NCI-H2196 (cell line): ENCODE data around the gene ATRIP.

ENCODE experiments used
- DNase-seq: peaks from one replicate; lab custom pipeline; 2025; ENCODE audit not compliant: unreplicated experiment; lab: John Stamatoyannopoulos, UW

The ATRIP gene

GRCh38 chr3:48423241-48423882 lies 23.2 kb upstream of the ATRIP start:
- no peak for DNase-seq

GRCh38 chr3:48423883-48424695 lies 22.4 kb upstream of the ATRIP start:
- DNase-seq, result no peak

GRCh38 chr3:48425281-48425812 lies 21.2 kb upstream of the ATRIP start:
- DNase-seq, result no peak

- DNase-seq, result no peak
Observed at GRCh38 chr3:48426401-48426909, 20.1 kb upstream of the ATRIP start.

GRCh38 chr3:48426944-48427629 lies 19.4 kb upstream of the ATRIP start:
- DNase-seq, result no peak

- DNase-seq, result no peak
Observed at GRCh38 chr3:48427630-48427962, 18.9 kb upstream of the ATRIP start.

- DNase-seq, result no peak
Observed at GRCh38 chr3:48428088-48428571, 18.4 kb upstream of the ATRIP start.

GRCh38 chr3:48428572-48429316 lies 17.8 kb upstream of the ATRIP start:
- no peak for DNase-seq

GRCh38 chr3:48429317-48429959 lies 17.1 kb upstream of the ATRIP start:
- DNase-seq, result peak; percentile 62

- peak; percentile 59 for DNase-seq
Observed at GRCh38 chr3:48429960-48430707, 16.4 kb upstream of the ATRIP start, which contains the start of gene PLXNB1. PLXNB1 (minus strand) TSS chr3:48430086; CDS start chr3:48424611, 5,475 bp downstream.

- no peak for DNase-seq
Observed at GRCh38 chr3:48430708-48431101, 15.8 kb upstream of the ATRIP start.

- DNase-seq, result no peak
Observed at GRCh38 chr3:48431224-48432029, 15.1 kb upstream of the ATRIP start.

GRCh38 chr3:48432411-48433371 lies 13.8 kb upstream of the ATRIP start:
- peak; percentile 12 for DNase-seq

GRCh38 chr3:48433472-48434118 lies 12.9 kb upstream of the ATRIP start:
- DNase-seq, result no peak

GRCh38 chr3:48434591-48435222 lies 11.8 kb upstream of the ATRIP start:
- DNase-seq, result no peak

- DNase-seq, result no peak
Observed at GRCh38 chr3:48435223-48435595, 11.3 kb upstream of the ATRIP start.
